Small intestine (tissue), 16 donors: ENCODE results near the gene EPB41L4B. TPM values are rescaled to one million over a fixed set of nuclear protein-coding genes. Genes with fewer than 3 reads are reported as not detected.
A peak's percentile ranks its signal among the peaks of the same experiment; 100 is the strongest.
"Not testable (repeated sequence)": the region's sequence is repeated elsewhere in the genome, so short reads cannot be mapped to it uniquely, and the experiment has no call there.

Experiments used
- DNase-seq, 2 donors: peaks; one replicate each; pipeline versions ENCODE4 v3.0.0 to v3.0.0-alpha.2; 2013
- FAIRE-seq: peaks from 2 replicates; lab custom pipeline; 2012; peaks lifted over from hg19 to GRCh38; lab: Jason Lieb, UNC
- H3K27ac ChIP-seq, 3 donors: one replicate each; pipeline ENCODE4 v1.5.1; 2013; ENCODE audit warnings: low read length in 2 of 3, mild to moderate bottlenecking in 2 of 3, control low read depth in 1 of 3, inconsistent platforms in 1 of 3, low read depth in 1 of 3, moderate library complexity in 1 of 3
- H3K27me3 ChIP-seq, 3 donors: one replicate each; pipeline ENCODE4 v1.6.1; 2013; ENCODE audit warnings: low read length in 3 of 3, inconsistent platforms in 1 of 3; ENCODE audit not compliant: control insufficient read depth in 3 of 3, insufficient read depth in 3 of 3
- H3K36me3 ChIP-seq, 3 donors: one replicate each; pipeline ENCODE4 v1.6.1; 2013; ENCODE audit warnings: low read length in 3 of 3, inconsistent platforms in 1 of 3, low read depth in 1 of 3, mild to moderate bottlenecking in 1 of 3, moderate library complexity in 1 of 3; ENCODE audit not compliant: control insufficient read depth in 3 of 3, insufficient read depth in 2 of 3
- H3K4me1 ChIP-seq, 3 donors: one replicate each; pipeline ENCODE4 v1.6.1; 2013; ENCODE audit warnings: low read length in 2 of 3, inconsistent platforms in 1 of 3, low read depth in 1 of 3, mild to moderate bottlenecking in 1 of 3, moderate library complexity in 1 of 3; ENCODE audit not compliant: control insufficient read depth in 3 of 3, insufficient read depth in 2 of 3
- H3K4me3 ChIP-seq, 3 donors: one replicate each; pipeline ENCODE4 v1.5.1; 2013; ENCODE audit warnings: low read length in 3 of 3, control low read depth in 1 of 3, inconsistent platforms in 1 of 3, low read depth in 1 of 3, mild to moderate bottlenecking in 1 of 3, moderate library complexity in 1 of 3
- H3K9me3 ChIP-seq, 2 donors: one replicate each; pipeline ENCODE4 v1.6.1; 2013; ENCODE audit warnings: low read depth in 1 of 2, low read length in 1 of 2; ENCODE audit not compliant: control insufficient read depth in 2 of 2, insufficient read depth in 1 of 2
- WGBS, 3 donors: extraction: QIAGEN DNeasy Blood & Tissue Kit; methylation state at CpG; one replicate each; pipeline ENCODE4 v1.1.7; 2013; 5-methylcytosine and 5-hydroxymethylcytosine counted together
- long read RNA-seq, 10 donors: transcript quantifications; one replicate each; lab custom pipeline, GENCODE V29; 2026
- polyA plus RNA-seq, 4 donors: library from polyadenylated mRNA; stranded (reverse) in 3 of 4; unstranded in 1 of 4; fragments of 200-250 nt in 3 of 4; fragments of 120-200 nt in 1 of 4; gene quantifications; one replicate each; pipeline versions ENCODE4 v1.2.1 to v1.2.3, GENCODE V29; 2013
- donor health status: healthy with polysubstance abuse.
- donor health status: control.
- donor health status: control.
- donor health status: Bipolar disorder and iron deficiency.
- donor health status: healthy.

Gene EPB41L4B
- polyA plus RNA-seq, result 100 to 1,000 TPM in 1 of 4 donors, 10 to 100 TPM in 3; 22.1 to 126 (median 67.7) TPM
- long read RNA-seq, donor 1, full-length matches to known transcripts, result 14 of 20 reads
- long read RNA-seq, donor 1, partial matches to known transcripts, result 6 of 20 reads
- long read RNA-seq, donor 1, other reads (novel, unspliced or antisense), result 0 of 20 reads
- long read RNA-seq, donor 2, full-length matches to known transcripts, result 4 of 4 reads
- long read RNA-seq, donor 2, partial matches to known transcripts, result 0 of 4 reads
- long read RNA-seq, donor 2, other reads (novel, unspliced or antisense), result 0 of 4 reads
- long read RNA-seq, donor 3, full-length matches to known transcripts, result 1 of 1 reads
- long read RNA-seq, donor 3, partial matches to known transcripts, result 0 of 1 reads
- long read RNA-seq, donor 3, other reads (novel, unspliced or antisense), result 0 of 1 reads
- long read RNA-seq, donor 4, result 0 reads
- long read RNA-seq, donor 5, full-length matches to known transcripts, result 1 of 1 reads
- long read RNA-seq, donor 5, partial matches to known transcripts, result 0 of 1 reads
- long read RNA-seq, donor 5, other reads (novel, unspliced or antisense), result 0 of 1 reads
- long read RNA-seq, donor 6, full-length matches to known transcripts, result 6 of 6 reads
- long read RNA-seq, donor 6, partial matches to known transcripts, result 0 of 6 reads
- long read RNA-seq, donor 6, other reads (novel, unspliced or antisense), result 0 of 6 reads
- long read RNA-seq, donor 7, result 0 reads
- long read RNA-seq, donor 8, result 0 reads
- long read RNA-seq, donor 9, result 0 reads
- long read RNA-seq, donor 10, full-length matches to known transcripts, result 10 of 10 reads
- long read RNA-seq, donor 10, partial matches to known transcripts, result 0 of 10 reads
- long read RNA-seq, donor 10, other reads (novel, unspliced or antisense), result 0 of 10 reads

DNA sequence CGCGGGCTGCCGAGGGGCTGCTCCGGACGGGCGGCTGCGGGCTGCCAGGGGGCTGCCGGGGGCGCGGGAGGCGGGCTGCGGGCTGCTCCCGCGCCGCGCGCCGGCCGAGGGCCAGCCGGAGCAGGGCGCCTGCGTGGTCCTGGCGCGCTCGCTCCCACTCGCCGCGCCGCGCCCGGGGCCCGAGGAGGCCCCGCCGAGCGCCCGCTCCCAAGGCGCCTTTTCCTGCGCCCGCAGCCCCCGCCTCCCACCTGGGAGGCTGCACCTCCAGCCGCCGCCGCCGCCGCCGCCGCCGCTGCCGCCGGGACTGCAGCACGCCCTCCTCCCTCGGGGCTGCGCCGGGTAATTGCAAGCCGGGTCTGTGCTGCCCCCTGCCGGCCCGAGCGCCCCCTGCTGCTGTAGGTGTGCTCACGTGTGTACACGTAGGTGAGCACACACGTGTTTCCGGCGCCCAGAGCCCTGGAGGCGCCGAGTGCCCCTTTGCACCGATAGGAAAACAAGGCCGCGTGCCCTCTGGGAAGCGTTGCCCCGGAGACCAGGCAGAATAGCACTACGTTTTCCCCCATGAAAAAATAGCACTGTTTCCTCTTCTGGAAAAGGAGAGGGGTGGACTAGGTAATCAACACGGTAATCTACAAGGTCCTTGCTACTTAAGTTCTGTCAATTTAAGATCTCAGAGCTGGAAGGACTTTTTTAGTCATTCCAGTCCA lies at the start of gene EPB41L4B:
EPB41L4B (minus strand) TSS at position 318 of the 707 bp plus-strand sequence. CDS start 613 bp downstream, outside the sequence.
- DNase-seq (peak; percentile 89 to 97), FAIRE-seq (no peak)
- Histone ChIP-seq H3K4me3 (peak within 1 kb of the TSS; percentile 66 to 82 (median 76)), H3K27ac (peak within 1 kb of the TSS; percentile 62 to 87 (median 86)), H3K9me3 (no peaks in the 10 kb centered on the region), H3K27me3 (peaks cover 0 to 8% (median 5%) of the 10 kb centered on the region in 3 donors), H3K4me1 (peaks cover 2 to 26% (median 2%) of the 10 kb centered on the region in 3 donors), H3K36me3 (no peaks in the 10 kb centered on the region)
- 1 to 2% (median 2%) methylated on average over 27 to 72 of the region's 72 CpGs for WGBS, 3 donors

DNA sequence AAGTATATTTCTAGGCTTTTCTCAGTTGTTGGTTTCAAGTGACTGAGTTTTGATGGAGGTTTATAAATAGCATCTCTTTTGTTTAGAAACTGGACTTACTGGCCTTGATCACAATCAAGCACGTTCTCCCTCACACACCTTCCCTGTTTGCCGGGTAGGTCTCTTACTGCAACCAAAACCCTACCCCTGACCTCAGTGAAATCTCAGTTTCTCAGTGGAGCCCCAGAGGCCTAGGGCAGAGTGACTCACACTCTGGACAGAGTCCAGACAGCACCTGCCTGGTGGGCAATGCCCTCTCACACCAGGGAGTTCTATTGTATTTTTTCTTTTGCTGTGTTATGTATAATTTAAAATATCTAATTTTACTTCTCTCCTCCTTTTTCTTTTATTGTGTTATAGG lies 48.4 kb upstream of the EPB41L4B start:
- no peak overlapping the region for H3K4me3 ChIP-seq
- H3K4me1 ChIP-seq, result peaks cover 0 to 3% (median 0%) of the 10 kb centered on the region in 3 donors
- 30 to 56% (median 39%) methylated on average over 2 of the region's 2 CpGs for WGBS, 3 donors
- H3K27me3 ChIP-seq, result no peaks in the 10 kb centered on the region
- no peak overlapping the region for H3K27ac ChIP-seq
- DNase-seq (peak in 1 of 2 donors; percentile 53), FAIRE-seq (no peak)
- no peaks in the 10 kb centered on the region for H3K36me3 ChIP-seq
- peaks cover 0 to 13% of the 10 kb centered on the region in 2 donors for H3K9me3 ChIP-seq

DNA sequence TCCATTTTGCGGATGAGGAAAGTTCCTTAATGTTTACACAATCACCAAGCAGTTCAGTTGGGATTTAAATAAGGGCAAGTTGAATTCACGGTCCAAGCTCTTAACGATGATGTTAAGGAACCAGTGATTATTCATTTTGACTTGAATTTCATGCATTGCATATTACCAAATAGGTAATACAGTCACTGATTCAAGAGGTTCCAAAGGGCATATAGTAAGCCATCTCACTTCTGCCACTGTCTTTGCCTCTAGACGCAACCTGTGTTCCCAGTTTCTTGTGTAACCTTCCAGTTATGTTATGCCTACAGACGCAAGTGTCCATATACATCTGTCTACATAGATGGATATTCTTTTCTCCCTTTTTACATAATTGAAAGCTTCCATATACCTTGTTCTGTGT lies 39.9 kb upstream of the EPB41L4B start:
- H3K36me3 ChIP-seq, result no peaks in the 10 kb centered on the region
- H3K27ac ChIP-seq, result peak overlapping the region in 1 of 3 donors; percentile 26
- FAIRE-seq (no peak), DNase-seq (peak; percentile 11 to 51)
- 74 to 84% (median 81%) methylated on average over 5 of the region's 5 CpGs for WGBS, 3 donors
- no peak overlapping the region for H3K4me3 ChIP-seq
- H3K9me3 ChIP-seq, result peaks cover 0 to 6% of the 10 kb centered on the region in 2 donors
- no peaks in the 10 kb centered on the region for H3K27me3 ChIP-seq
- peaks cover 0 to 7% (median 0%) of the 10 kb centered on the region in 3 donors for H3K4me1 ChIP-seq

DNA sequence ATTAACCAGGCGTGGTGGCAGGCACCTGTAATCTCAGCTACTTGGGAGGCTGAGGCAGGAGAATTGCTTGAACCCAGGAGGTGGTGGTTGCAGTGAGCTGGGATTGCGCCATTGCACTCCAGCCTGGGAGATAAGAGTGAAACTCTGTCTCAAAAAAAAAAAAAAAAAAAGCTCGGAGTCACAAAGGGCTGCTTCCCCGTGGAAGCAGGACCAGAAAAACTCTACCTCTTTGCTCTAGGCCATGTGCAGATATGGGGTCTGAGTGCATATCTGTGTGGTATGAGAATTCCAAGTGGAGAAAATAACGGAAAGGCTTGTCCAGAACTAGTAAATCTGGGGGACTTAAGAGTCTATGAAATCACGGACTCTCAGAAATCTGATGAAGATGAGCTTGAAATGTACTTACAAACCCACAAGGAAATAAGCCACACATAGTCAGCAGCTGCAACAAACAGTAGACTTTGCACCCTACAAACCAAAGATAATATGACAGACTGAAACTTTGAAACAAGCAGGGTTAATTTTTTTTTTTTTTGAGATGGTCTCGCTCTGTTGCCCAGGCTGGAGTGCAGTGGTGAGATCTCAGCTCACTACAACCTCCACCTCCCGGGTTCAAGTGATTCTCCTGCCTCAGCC lies 38.2 kb upstream of the EPB41L4B start:
- H3K27ac ChIP-seq, result peak overlapping the region in 1 of 3 donors; percentile 80
- peak; percentile 83 to 84 for DNase-seq
- not testable (repeated sequence) for H3K4me1 ChIP-seq, FAIRE-seq, H3K27me3 ChIP-seq, H3K9me3 ChIP-seq, H3K36me3 ChIP-seq, H3K4me3 ChIP-seq
- 20 to 63% (median 41%) methylated on average over 8 of the region's 8 CpGs for WGBS, 3 donors

DNA sequence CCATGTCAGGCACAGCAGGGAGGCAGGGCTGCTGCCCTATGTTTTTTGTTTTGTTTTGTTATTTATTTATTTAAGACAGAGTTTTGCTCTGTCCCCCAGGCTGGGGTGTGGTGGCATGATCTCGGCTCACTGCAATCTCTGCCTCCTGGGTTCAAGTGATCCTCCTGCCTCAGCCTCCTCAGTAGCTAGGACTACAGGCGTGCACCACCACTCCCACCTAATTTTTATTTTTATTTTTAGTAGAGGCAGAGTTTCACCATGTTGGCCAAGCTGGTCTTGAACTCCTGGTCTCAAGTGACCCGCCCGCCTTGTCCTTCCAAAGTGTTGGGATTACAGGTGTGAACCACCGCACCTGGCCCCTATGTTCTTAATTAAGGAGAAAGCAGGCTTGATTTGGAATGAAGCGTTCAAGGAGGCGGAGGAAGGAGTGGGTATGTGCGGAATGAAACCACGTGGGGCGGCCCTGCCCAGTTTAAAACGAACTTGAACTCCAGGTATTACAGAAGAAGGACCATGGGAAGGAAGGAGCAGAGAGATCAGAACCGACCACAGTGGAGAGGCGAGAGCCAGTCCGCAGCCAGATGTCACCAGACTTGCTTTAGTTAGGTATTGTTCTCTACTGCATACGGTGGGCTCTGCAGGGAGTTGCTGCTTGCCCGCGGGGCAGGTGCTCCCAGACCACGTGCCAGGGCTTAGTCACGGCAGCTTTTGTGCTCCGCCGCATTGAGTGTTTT lies 34.9 kb upstream of the EPB41L4B start:
- Histone ChIP-seq H3K27me3 (no peaks in the 10 kb centered on the region), H3K4me3 (no peak overlapping the region), H3K9me3 (peaks cover 0 to 6% of the 10 kb centered on the region in 2 donors), H3K27ac (no peak overlapping the region), H3K36me3 (no peaks in the 10 kb centered on the region), H3K4me1 (peaks cover 0 to 7% (median 0%) of the 10 kb centered on the region in 3 donors)
- FAIRE-seq (no peak), DNase-seq (no peak)
- WGBS, 3 donors, result 87 to 90% (median 90%) methylated on average over 21 of the region's 21 CpGs

DNA sequence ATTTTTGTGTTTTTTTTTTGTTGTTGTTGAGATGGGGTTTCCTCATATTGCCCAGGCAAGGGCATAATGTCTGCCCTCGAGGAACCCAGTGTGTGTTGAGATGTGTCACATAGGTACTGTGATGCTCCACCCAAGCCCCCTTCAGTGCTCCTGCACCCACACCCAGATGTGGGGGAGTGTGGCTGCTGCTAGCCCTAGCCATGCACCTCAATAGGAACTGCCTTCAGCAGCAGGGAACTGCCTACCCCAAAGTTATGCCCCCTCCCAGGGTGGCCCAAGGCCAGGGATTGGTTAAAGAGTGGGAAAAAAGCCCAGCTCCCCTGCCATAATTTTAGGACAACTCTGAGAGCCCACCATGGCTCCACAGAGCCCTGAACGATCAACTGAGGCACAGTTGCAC lies 33.3 kb upstream of the EPB41L4B start:
- H3K27ac ChIP-seq, result no peak overlapping the region
- no peak overlapping the region for H3K4me3 ChIP-seq
- FAIRE-seq (no peak), DNase-seq (no peak)
- H3K36me3 ChIP-seq, result no peaks in the 10 kb centered on the region
- no peaks in the 10 kb centered on the region for H3K27me3 ChIP-seq
- H3K9me3 ChIP-seq, result peaks cover 0 to 6% of the 10 kb centered on the region in 2 donors
- 70 to 87% (median 74%) methylated on average over 2 of the region's 2 CpGs for WGBS, 3 donors
- H3K4me1 ChIP-seq, result peaks cover 0 to 4% (median 0%) of the 10 kb centered on the region in 3 donors

DNA sequence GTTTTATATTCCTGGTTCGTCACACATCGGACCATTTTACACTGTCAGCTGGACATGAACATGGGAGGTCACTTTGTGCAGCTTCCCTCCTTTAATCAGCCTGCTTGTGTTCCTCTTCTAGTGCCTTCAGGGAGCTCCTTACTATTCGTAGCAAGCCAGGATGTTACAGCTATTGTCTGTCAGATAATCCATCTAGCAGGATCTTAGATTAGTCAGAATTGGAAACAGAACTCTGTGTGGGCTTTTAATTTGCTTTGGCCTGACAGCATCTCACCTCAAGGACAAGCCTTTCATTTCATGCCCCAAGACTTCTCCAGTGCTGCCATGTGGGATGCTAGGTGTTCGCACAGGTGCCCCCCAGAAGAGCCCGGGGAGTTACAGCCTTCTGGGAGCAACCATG lies 30.2 kb upstream of the EPB41L4B start:
- H3K36me3 ChIP-seq, result no peaks in the 10 kb centered on the region
- FAIRE-seq, result no peak
- WGBS, 3 donors, result 83 to 86% (median 85%) methylated on average over 5 of the region's 5 CpGs
- no peak overlapping the region for H3K4me3 ChIP-seq
- H3K27ac ChIP-seq, result no peak overlapping the region
- DNase-seq, result no peak
- no peaks in the 10 kb centered on the region for H3K27me3 ChIP-seq
- H3K4me1 ChIP-seq, result peaks cover 0 to 13% (median 0%) of the 10 kb centered on the region in 3 donors
- H3K9me3 ChIP-seq, result no peaks in the 10 kb centered on the region
